Spleen (tissue), 11 donors: Measurements from ENCODE around the gene HSCB. TPM values are rescaled to one million over a fixed set of nuclear protein-coding genes. Genes with fewer than 3 reads are reported as not detected.
"Not testable (repeated sequence)": the region's sequence is repeated elsewhere in the genome, so short reads cannot be mapped to it uniquely, and the experiment has no call there.

Experiments used
- DNase-seq: peaks from one replicate; pipeline ENCODE4 v3.0.0-alpha.2; 2020
- H3K27ac ChIP-seq, 8 donors: fragments of 200-600 bp; sonication (generic) in 7 of 8; 1 replicate in 4 of 8; 2 replicates in 4 of 8; pipeline versions ENCODE4 v1.5.0 to v1.8.0; 2016 to 2021; ENCODE audit warnings: inconsistent platforms in 4 of 8, mild to moderate bottlenecking in 4 of 8, moderate library complexity in 1 of 8
- H3K27me3 ChIP-seq, 7 donors: fragments of 200-600 bp; sonication (generic) in 6 of 7; replicated peaks in 1 of 7; 1 replicate in 4 of 7; 2 replicates in 3 of 7; pipeline versions ENCODE4 v1.5.0 to v1.8.0; 2016 to 2021; ENCODE audit warnings: inconsistent platforms in 3 of 7, mild to moderate bottlenecking in 1 of 7
- H3K36me3 ChIP-seq, 6 donors: fragments of 200-600 bp; sonication (generic) in 5 of 6; 1 replicate in 4 of 6; 2 replicates in 2 of 6; pipeline versions ENCODE4 v1.5.0 to v1.8.0; 2016 to 2021; ENCODE audit warnings: inconsistent platforms in 2 of 6
- H3K4me1 ChIP-seq, 6 donors: fragments of 200-600 bp; sonication (generic) in 5 of 6; 1 replicate in 3 of 6; 2 replicates in 3 of 6; pipeline versions ENCODE4 v1.5.0 to v1.8.0; 2016 to 2021; ENCODE audit warnings: inconsistent platforms in 3 of 6
- H3K4me3 ChIP-seq, 8 donors: fragments of 200-600 bp; sonication (generic) in 7 of 8; 1 replicate in 4 of 8; 2 replicates in 4 of 8; pipeline versions ENCODE4 v1.5.0 to v1.8.0; 2016 to 2021; ENCODE audit warnings: inconsistent platforms in 4 of 8, mild to moderate bottlenecking in 4 of 8, moderate library complexity in 2 of 8
- H3K9me3 ChIP-seq, 8 donors: fragments of 200-600 bp; sonication (generic) in 7 of 8; 1 replicate in 4 of 8; 2 replicates in 4 of 8; pipeline versions ENCODE4 v1.5.0 to v1.8.0; 2016 to 2021; ENCODE audit warnings: inconsistent platforms in 4 of 8
- POLR2A ChIP-seq, 3 donors: fragments of 450-650 bp; IDR thresholded peaks; one replicate each; pipeline ENCODE4 v1.5.1; 2017; ENCODE audit warnings: antibody characterized with exemption in 3 of 3, mild to moderate bottlenecking in 1 of 3
- POLR2AphosphoS5 ChIP-seq, 3 donors: sonication (generic); formaldehyde crosslinking; IDR thresholded peaks; one replicate each; pipeline ENCODE4 v1.5.1; 2017; ENCODE audit warnings: antibody characterized with exemption in 3 of 3
- WGBS, 5 donors: extraction: QIAGEN DNeasy Blood & Tissue Kit in 3 of 5; methylation state at CpG; one replicate each; pipeline versions ENCODE4 v1.1.5 to v1.1.7; 2013 to 2018; 5-methylcytosine and 5-hydroxymethylcytosine counted together
- intact Hi-C: fragments of 100-400 bp; cut with DNase I; formaldehyde crosslinking; loops from one replicate; pipeline ENCODE4 v1.15.0; 2023; ENCODE audit warnings: low total_unique reads
- polyA plus RNA-seq, 3 donors: library from polyadenylated mRNA; stranded (reverse); fragments of 200-250 nt; gene quantifications; one replicate each; pipeline ENCODE4 v1.2.1, GENCODE V29; 2013
- total RNA-seq, 7 donors: library from RNA; depleted of rRNA in 3 of 7; stranded (reverse); fragments of >200 nt in 3 of 7; fragmentation: NEBNext Ultra II Directional in 4 of 7; extraction: Animal tissue kit (Norgen Biotek cat#: 25700) in 4 of 7; gene quantifications; one replicate each; pipeline versions ENCODE4 v1.1.0 to v1.2.1, GENCODE V29; 2016 to 2021
- TF ChIP-seq, protein P1 (sequence below), 11 experiments: fragments of 200-600 bp in 7 of 11; fragments of 450-650 bp in 4 of 11; sonication (generic) in 4 of 11; IDR thresholded peaks in 8 of 11; conservative IDR thresholded peaks in 3 of 11; 1 replicate in 7 of 11; 2 replicates in 4 of 11; pipeline versions ENCODE4 v1.4.0 to v1.8.0; 2016 to 2021; ENCODE audit warnings: antibody characterized with exemption in 11 of 11, inconsistent platforms in 4 of 11, mild to moderate bottlenecking in 1 of 11
- donor health status: healthy with polysubstance abuse.
- donor health status: DM: no; HTN: no; CAD: no; lungs with moderate emphysema.
- donor health status: DM: no; HTN: no; CAD: no.
- donor health status: Bipolar disorder and iron deficiency.
- donor health status: healthy.
- donor health status: DM: no; HTN: no; CAD: no.
- donor health status: DM: yes; HTN: yes; CAD: no.

HSCB gene
- total and polyA plus RNA-seq, 10 donors: 13.5 to 26.6 (median 19.0) TPM

DNA sequence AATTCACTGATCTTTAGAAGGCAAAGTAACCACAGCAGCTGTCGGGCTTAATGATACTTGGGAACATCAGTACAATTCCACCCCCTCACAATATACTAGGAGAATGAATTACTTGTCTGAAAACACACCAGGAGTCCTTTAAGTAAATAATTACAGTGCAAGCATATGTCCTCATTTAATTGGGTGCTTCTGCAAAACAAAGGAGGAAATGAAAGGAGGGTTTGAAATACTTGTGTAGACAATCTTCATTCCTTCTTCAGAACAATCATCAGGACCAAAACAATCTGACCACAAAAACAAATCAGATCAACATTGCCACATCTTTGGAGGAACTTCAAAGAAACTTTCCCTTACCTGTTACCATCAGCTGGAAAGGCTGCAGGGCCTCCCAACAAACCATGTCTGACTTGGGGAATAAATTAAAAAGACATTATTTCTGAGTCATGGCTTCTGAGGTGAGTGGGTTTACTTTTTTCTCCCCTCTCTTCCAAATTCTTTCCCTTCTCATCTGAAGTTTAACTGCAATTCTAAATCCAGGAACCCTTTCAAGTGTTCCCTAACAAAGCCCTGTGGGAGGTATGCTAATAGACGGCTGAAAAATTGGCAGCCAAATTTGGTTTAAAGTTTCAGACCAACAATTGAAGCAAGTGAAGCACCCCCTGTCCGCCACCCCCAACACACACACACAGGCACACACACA, 18.2 kb downstream of the HSCB start:
- Histone ChIP-seq H3K36me3 (peaks cover 0 to 12% (median 2%) of the 10 kb centered on the region in 6 donors), H3K27me3 (no peaks in the 10 kb centered on the region), H3K4me3 (peak overlapping the region in 2 of 8 donors; percentile 13 to 43), H3K9me3 (no peaks in the 10 kb centered on the region), H3K4me1 (peaks cover 0 to 20% (median 12%) of the 10 kb centered on the region in 6 donors), H3K27ac (peak overlapping the region in 6 of 8 donors; percentile 7 to 68 (median 53))
- intact Hi-C loops: no loop called here
- DNase-seq: peak; percentile 14
- WGBS, 5 donors: 67 to 79% (median 73%) methylated on average over 3 of the region's 3 CpGs
- TF ChIP-seq, protein P1, sequence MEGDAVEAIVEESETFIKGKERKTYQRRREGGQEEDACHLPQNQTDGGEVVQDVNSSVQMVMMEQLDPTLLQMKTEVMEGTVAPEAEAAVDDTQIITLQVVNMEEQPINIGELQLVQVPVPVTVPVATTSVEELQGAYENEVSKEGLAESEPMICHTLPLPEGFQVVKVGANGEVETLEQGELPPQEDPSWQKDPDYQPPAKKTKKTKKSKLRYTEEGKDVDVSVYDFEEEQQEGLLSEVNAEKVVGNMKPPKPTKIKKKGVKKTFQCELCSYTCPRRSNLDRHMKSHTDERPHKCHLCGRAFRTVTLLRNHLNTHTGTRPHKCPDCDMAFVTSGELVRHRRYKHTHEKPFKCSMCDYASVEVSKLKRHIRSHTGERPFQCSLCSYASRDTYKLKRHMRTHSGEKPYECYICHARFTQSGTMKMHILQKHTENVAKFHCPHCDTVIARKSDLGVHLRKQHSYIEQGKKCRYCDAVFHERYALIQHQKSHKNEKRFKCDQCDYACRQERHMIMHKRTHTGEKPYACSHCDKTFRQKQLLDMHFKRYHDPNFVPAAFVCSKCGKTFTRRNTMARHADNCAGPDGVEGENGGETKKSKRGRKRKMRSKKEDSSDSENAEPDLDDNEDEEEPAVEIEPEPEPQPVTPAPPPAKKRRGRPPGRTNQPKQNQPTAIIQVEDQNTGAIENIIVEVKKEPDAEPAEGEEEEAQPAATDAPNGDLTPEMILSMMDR (IDR thresholded peaks at IDR 0.05 in 8 of 11, conservative IDR thresholded peaks at IDR 0.05 in 3 of 11): no peak
- TF ChIP-seq POLR2A (IDR thresholded peaks at IDR 0.05) (no peak), POLR2AphosphoS5 (IDR thresholded peaks at IDR 0.05) (no peak)

DNA sequence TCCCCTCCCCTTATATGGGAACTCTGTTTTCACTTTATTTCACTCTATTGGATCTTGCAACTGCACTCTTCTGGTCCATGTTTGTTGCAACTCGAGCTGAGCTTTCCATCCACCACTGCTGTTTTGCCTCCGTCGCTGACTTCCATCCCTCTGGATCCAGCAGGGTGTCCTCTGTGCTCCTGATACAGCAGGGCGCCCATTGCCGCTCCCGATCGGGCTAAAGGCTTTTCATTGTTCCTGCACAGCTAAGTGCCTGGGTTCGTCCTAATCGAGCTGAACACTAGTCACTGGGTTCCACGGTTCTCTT, 19.6 kb downstream of the HSCB start:
- WGBS, 5 donors: 93 to 96% (median 95%) methylated on average over 10 of the region's 10 CpGs
- peak; percentile 23 for DNase-seq

DNA sequence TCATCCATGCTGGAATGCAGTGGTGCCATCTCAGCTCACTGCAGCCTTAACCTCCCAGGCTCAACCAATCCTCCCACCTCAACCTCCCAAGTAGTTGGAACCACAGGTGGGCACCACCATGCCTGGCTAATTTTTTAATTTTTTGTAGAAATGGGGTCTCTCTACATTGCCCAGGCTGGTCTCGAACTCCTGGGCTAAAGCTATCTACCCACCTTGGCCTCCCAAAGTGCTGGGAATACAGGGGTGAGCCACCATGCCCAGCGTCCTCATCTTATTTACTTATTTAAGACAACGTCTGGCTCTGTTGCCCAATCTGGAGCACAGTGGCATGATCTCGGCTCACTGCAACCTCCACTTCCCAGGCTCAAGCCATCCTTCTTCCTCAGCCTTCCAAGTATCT, 20.2 kb downstream of the HSCB start:
- H3K4me1 ChIP-seq: peaks cover 0 to 20% (median 12%) of the 10 kb centered on the region in 6 donors
- H3K27ac ChIP-seq, H3K27me3 ChIP-seq, H3K4me3 ChIP-seq, H3K9me3 ChIP-seq, intact Hi-C loops: not testable (repeated sequence)
- peak; percentile 29 for DNase-seq
- peaks cover 0 to 11% (median 2%) of the 10 kb centered on the region in 6 donors for H3K36me3 ChIP-seq
- 82 to 99% (median 91%) methylated on average over 4 of the region's 4 CpGs for WGBS, 5 donors

More for the DNA sequence above, 19.6 kb downstream of the HSCB start:
- TF ChIP-seq POLR2AphosphoS5 (IDR thresholded peaks at IDR 0.05) (no peak), POLR2A (IDR thresholded peaks at IDR 0.05) (no peak)
- TF ChIP-seq, protein P1 (IDR thresholded peaks at IDR 0.05 in 8 of 11, conservative IDR thresholded peaks at IDR 0.05 in 3 of 11): no peak
- Histone ChIP-seq H3K9me3 (no peaks in the 10 kb centered on the region), H3K36me3 (peaks cover 0 to 12% (median 2%) of the 10 kb centered on the region in 6 donors), H3K27ac (no peak overlapping the region), H3K4me3 (no peak overlapping the region), H3K4me1 (peaks cover 0 to 20% (median 12%) of the 10 kb centered on the region in 6 donors), H3K27me3 (no peaks in the 10 kb centered on the region)
- intact Hi-C loops: no loop called here

DNA sequence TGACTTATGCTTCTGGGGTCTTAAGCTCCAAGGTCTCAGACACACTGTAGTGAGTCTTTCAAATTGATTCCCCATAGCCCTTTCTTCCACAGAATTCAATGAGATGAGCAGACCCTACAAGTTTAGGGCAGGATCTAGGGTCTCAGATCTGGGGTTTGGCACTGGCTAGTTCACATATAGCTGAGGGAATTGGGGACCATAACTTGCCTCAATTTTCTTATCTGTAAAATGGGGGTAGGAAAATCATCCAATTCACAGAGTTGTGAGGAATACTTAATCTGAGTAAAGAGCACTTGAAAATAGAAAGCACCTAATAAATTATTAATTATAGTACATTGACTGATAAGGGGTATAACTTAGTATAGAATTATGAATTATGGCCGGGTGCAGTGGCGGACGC, 24.8 kb downstream of the HSCB start:
- 83 to 99% (median 95%) methylated on average over 3 of the region's 3 CpGs for WGBS, 5 donors
- H3K36me3 ChIP-seq: no peaks in the 10 kb centered on the region
- H3K27ac ChIP-seq: no peak overlapping the region
- intact Hi-C loops: no loop called here
- H3K27me3 ChIP-seq: no peaks in the 10 kb centered on the region
- peaks cover 0 to 8% (median 3%) of the 10 kb centered on the region in 8 donors for H3K9me3 ChIP-seq
- TF ChIP-seq POLR2AphosphoS5 (IDR thresholded peaks at IDR 0.05) (no peak), POLR2A (IDR thresholded peaks at IDR 0.05) (no peak)
- TF ChIP-seq, protein P1 (IDR thresholded peaks at IDR 0.05 in 8 of 11, conservative IDR thresholded peaks at IDR 0.05 in 3 of 11): no peak
- DNase-seq: no peak
- no peak overlapping the region for H3K4me3 ChIP-seq
- no peaks in the 10 kb centered on the region for H3K4me1 ChIP-seq
